K562 (cell line): ENCODE data around the gene SARS1. TPM values are rescaled to one million over a fixed set of nuclear protein-coding genes. Genes with fewer than 3 reads are reported as not detected.

Experiments
- ARID3B ChIP-seq: fragments of 250-450 bp; sonication (Bioruptor Pico); IDR thresholded peaks from 2 replicates; pipeline ENCODE4 v1.4.0; 2020; ENCODE audit warnings: borderline replicate concordance
- DACH1 ChIP-seq: fragments of 450-650 bp; IDR thresholded peaks from 2 replicates; pipeline ENCODE4 v1.6.1; 2018; ENCODE audit not compliant: partially characterized antibody
- DPF2 ChIP-seq: fragments of 450-650 bp; IDR thresholded peaks from 2 replicates; pipeline ENCODE4 v1.6.1; 2016
- FOXP1 ChIP-seq: sonication (generic); formaldehyde crosslinking; IDR thresholded peaks from 2 replicates; pipeline ENCODE4 v1.8.0; 2022; ENCODE audit warnings: mild to moderate bottlenecking, missing genetic modification reagents
- JUND ChIP-seq, 2 experiments: IDR thresholded peaks; 2 replicates in 1 of 2; 3 replicates in 1 of 2; pipeline ENCODE4 v1.6.1; 2011; ENCODE audit warnings: borderline replicate concordance in 2 of 2, low read depth in 2 of 2, low read length in 2 of 2, improper control_type of control experiment in 1 of 2, missing biosample characterization in 1 of 2, missing genetic modification characterization in 1 of 2, missing genetic modification reagents in 1 of 2
- MAFK ChIP-seq: IDR thresholded peaks from 2 replicates; pipeline ENCODE4 v1.6.1; 2011; ENCODE audit warnings: low read length, improper control_type of control experiment
- NFE2 ChIP-seq: IDR thresholded peaks from 2 replicates; pipeline ENCODE4 v1.6.1; 2014; ENCODE audit warnings: antibody characterized with exemption, low read depth
- PHF8 ChIP-seq: fragments of 200-600 bp; sonication (generic); IDR thresholded peaks from 2 replicates; pipeline ENCODE4 v1.6.1; 2012; ENCODE audit warnings: mixed run types, mild to moderate bottlenecking, inconsistent platforms, low read length, moderate library complexity, borderline replicate concordance
- RB1 ChIP-seq: fragments of 450-650 bp; IDR thresholded peaks from 2 replicates; pipeline ENCODE4 v1.6.1; 2017; ENCODE audit warnings: low read depth, mild to moderate bottlenecking
- REST ChIP-seq, 2 experiments: fragments of 450-650 bp; formaldehyde crosslinking in 1 of 2; IDR thresholded peaks; 2 replicates each; pipeline versions ENCODE4 v1.4.0 to v1.6.1; 2014 to 2020; ENCODE audit warnings: mild to moderate bottlenecking in 2 of 2, borderline replicate concordance in 1 of 2, low read depth in 1 of 2
- SMARCA4 ChIP-seq: fragments of 450-650 bp; IDR thresholded peaks from 2 replicates; pipeline ENCODE4 v1.6.1; 2016
- SRF ChIP-seq, 2 experiments: fragments of 250-450, 450-650 bp in 1 of 2; sonication (Bioruptor Pico) in 1 of 2; sonication (generic) in 1 of 2; formaldehyde crosslinking; IDR thresholded peaks; 2 replicates each; pipeline versions ENCODE4 v1.5.0 to v1.5.1; 2020 to 2022; ENCODE audit warnings: mild to moderate bottlenecking in 1 of 2, missing genetic modification reagents in 1 of 2
- TCF3 ChIP-seq: sonication (generic); formaldehyde crosslinking; IDR thresholded peaks from 2 replicates; pipeline ENCODE4 v1.4.0; 2020; ENCODE audit warnings: mild to moderate bottlenecking, missing genetic modification reagents
- ZNF316 ChIP-seq: fragments of 450-650 bp; IDR thresholded peaks from 2 replicates; pipeline ENCODE4 v1.6.1; 2016
- polyA plus RNA-seq, 8 experiments: library from polyadenylated mRNA; depleted of rRNA in 4 of 8; stranded (reverse) in 5 of 8; unstranded in 3 of 8; fragments of >200 nt; fragmentation: Nextera tagmentation in 2 of 8; fragmentation: Illumina TruSeq in 1 of 8; extraction: Ambion mirVana in 2 of 8; extraction: Trizol in 1 of 8; gene quantifications; 2 replicates each; pipeline versions ENCODE4 v1.2.1 to v1.2.3, GENCODE V29; 2011 to 2014; ENCODE audit warnings: inconsistent platforms in 1 of 8, missing spikeins in 1 of 8
- total RNA-seq, 7 experiments: library from RNA; depleted of rRNA in 6 of 7; stranded (reverse); fragments of >200 nt in 6 of 7; fragmentation: Illumina TruSeq in 2 of 7; extraction: Trizol in 2 of 7; gene quantifications; 2 replicates each; pipeline versions ENCODE4 v1.2.1 to v1.2.3, GENCODE V29; 2011 to 2021; ENCODE audit warnings: low replicate concordance in 1 of 7
- TF ChIP-seq, protein P1 (sequence below), 3 experiments: IDR thresholded peaks in 2 of 3; conservative IDR thresholded peaks in 1 of 3; 2 replicates each; pipeline ENCODE4 v1.5.1; 2011 to 2012; ENCODE audit warnings: low read length in 3 of 3, mild to moderate bottlenecking in 3 of 3, control low read depth in 2 of 3, improper control_type of control experiment in 1 of 3, inconsistent platforms in 1 of 3, low read depth in 1 of 3, mixed read lengths in 1 of 3, moderate library complexity in 1 of 3; ENCODE audit not compliant: insufficient read depth in 2 of 3

SARS1 gene
- total and polyA plus RNA-seq, 9 of the 15 experiments (the other 6 are each of a cell fraction or from before 2014, with no cell fraction given), result 221 to 623 (median 254) TPM

DNA sequence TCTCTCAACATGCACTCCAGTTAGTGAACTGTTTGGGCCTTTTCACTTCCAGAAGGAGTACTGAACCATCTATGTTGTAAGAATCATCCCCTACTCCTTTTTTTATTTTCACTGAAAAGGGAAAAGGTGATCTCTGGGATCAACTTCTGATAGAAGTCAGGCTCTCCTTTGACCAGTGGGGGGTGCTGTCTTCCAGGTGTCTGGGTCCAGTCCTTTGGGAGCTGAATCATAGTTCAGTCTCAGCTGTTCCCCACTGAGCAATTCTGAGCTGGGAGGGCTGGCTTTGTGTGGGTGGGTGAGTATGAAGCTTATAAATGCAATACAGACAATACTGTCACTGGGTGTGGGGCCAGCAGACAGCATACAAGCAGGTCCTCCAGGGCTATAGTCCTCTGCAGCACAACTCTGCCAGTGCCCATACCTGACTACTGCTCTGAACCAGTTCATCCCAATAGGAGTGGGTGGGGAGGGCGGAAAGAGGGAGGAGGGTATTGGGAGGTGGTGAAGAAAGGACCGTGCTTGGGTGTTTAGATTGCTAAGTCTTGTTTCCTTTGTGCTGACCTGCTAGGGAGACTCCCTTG, 12.5 kb upstream of the SARS1 start (continued):
- TF ChIP-seq SRF (CRISPR knock-in tag; IDR thresholded peaks at IDR 0.05), result 0 out of 4 replicates have a peak, but pooled peaks of 1 of the 2 experiments have one; percentile 27
- peak; percentile 37; the same call in 1 of the 2 replicates for TF ChIP-seq ZNF316
- TF ChIP-seq, protein P1, sequence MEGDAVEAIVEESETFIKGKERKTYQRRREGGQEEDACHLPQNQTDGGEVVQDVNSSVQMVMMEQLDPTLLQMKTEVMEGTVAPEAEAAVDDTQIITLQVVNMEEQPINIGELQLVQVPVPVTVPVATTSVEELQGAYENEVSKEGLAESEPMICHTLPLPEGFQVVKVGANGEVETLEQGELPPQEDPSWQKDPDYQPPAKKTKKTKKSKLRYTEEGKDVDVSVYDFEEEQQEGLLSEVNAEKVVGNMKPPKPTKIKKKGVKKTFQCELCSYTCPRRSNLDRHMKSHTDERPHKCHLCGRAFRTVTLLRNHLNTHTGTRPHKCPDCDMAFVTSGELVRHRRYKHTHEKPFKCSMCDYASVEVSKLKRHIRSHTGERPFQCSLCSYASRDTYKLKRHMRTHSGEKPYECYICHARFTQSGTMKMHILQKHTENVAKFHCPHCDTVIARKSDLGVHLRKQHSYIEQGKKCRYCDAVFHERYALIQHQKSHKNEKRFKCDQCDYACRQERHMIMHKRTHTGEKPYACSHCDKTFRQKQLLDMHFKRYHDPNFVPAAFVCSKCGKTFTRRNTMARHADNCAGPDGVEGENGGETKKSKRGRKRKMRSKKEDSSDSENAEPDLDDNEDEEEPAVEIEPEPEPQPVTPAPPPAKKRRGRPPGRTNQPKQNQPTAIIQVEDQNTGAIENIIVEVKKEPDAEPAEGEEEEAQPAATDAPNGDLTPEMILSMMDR (IDR thresholded peaks at IDR 0.05 in 2 of 3, conservative IDR thresholded peaks at IDR 0.05 in 1 of 3; ENCODE audit: insufficient read depth in 2 of 3, low read depth in 1 of 3, low read length in 3 of 3), result peak; percentile 87 to 98 (median 97)
- peak; percentile 68; the same call in 1 of the 2 replicates for TF ChIP-seq DPF2
- TF ChIP-seq ARID3B, result no peak
- peak; percentile 52; the same call in 1 of the 2 replicates for TF ChIP-seq FOXP1 (CRISPR knock-in tag)
- peak; percentile 18; the same call in 1 of the 2 replicates for TF ChIP-seq MAFK
- peak; percentile 91 for TF ChIP-seq NFE2
- TF ChIP-seq JUND (IDR thresholded peaks at IDR 0.05; ENCODE audit: borderline replicate concordance, low read depth, low read length), result peak; percentile 79
- TF ChIP-seq JUND (tag; IDR thresholded peaks at IDR 0.05; ENCODE audit: borderline replicate concordance, low read depth, low read length), result peak; percentile 64; the same call in 1 of the 3 replicates
- peak; percentile 33; the same call in 1 of the 2 replicates for TF ChIP-seq RB1
- no peak for TF ChIP-seq PHF8
- peak; percentile 20; the same call in 1 of the 2 replicates for TF ChIP-seq TCF3 (CRISPR knock-in tag)
- peak; percentile 89 for TF ChIP-seq DACH1
- peak; percentile 76; the same call in 1 of the 2 replicates for TF ChIP-seq REST (IDR thresholded peaks at IDR 0.05; ENCODE audit: borderline replicate concordance)
- TF ChIP-seq REST (CRISPR knock-in tag; IDR thresholded peaks at IDR 0.05; ENCODE audit: low read depth), result no peak
- TF ChIP-seq SMARCA4, result 0 out of 2 replicates have a peak, but pooled peaks have one; percentile 12
